Fibroblast of villous mesenchyme (primary cell): Measurements from ENCODE around the gene EDEM3. TPM values are rescaled to one million over a fixed set of nuclear protein-coding genes. Genes with fewer than 3 reads are reported as not detected.
"Not testable (repeated sequence)": the region's sequence is repeated elsewhere in the genome, so short reads cannot be mapped to it uniquely, and the experiment has no call there.

Experiments
- DNase-seq: peaks from one replicate; pipeline ENCODE4 v3.0.0-alpha.2; 2010; ENCODE audit warnings: low read depth
- H3K4me3 ChIP-seq: 2 replicates; pipeline ENCODE4 v1.5.1; 2011; ENCODE audit warnings: low read depth, mild to moderate bottlenecking, low read length
- total RNA-seq: library from RNA; depleted of rRNA; stranded (reverse); fragments of >200 nt; gene quantifications from 2 replicates; pipeline ENCODE4 v1.2.3, GENCODE V29; 2012
- TF ChIP-seq, protein P1 (sequence below): IDR thresholded peaks from 2 replicates; pipeline ENCODE4 v1.5.1; 2012; ENCODE audit warnings: low read depth, mild to moderate bottlenecking, low read length; ENCODE audit not compliant: insufficient read depth

The EDEM3 gene
- total RNA-seq, 1 donor = 57.9 TPM

DNA sequence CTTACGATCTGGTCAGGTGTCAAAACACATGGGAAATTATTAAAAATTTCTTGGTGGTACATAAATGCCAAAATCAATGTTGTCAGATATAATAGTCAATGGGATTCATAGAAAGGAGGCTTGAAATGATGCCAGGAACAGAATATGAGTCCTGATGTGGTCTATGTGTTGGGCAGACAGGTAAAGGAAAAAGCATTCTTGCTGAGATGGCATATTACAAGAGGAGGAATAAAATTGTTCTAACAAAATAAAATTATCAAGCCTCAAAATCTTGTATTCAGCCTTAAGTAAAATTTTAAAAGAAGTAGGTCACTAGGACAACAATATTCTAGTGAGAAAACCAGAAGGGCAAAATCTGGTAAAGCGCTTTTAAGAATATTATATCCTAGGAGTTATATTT, 30.9 kb upstream of the EDEM3 start:
- TF ChIP-seq, protein P1, sequence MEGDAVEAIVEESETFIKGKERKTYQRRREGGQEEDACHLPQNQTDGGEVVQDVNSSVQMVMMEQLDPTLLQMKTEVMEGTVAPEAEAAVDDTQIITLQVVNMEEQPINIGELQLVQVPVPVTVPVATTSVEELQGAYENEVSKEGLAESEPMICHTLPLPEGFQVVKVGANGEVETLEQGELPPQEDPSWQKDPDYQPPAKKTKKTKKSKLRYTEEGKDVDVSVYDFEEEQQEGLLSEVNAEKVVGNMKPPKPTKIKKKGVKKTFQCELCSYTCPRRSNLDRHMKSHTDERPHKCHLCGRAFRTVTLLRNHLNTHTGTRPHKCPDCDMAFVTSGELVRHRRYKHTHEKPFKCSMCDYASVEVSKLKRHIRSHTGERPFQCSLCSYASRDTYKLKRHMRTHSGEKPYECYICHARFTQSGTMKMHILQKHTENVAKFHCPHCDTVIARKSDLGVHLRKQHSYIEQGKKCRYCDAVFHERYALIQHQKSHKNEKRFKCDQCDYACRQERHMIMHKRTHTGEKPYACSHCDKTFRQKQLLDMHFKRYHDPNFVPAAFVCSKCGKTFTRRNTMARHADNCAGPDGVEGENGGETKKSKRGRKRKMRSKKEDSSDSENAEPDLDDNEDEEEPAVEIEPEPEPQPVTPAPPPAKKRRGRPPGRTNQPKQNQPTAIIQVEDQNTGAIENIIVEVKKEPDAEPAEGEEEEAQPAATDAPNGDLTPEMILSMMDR = no peak
- no peak overlapping the region for H3K4me3 ChIP-seq
- no peak for DNase-seq

DNA sequence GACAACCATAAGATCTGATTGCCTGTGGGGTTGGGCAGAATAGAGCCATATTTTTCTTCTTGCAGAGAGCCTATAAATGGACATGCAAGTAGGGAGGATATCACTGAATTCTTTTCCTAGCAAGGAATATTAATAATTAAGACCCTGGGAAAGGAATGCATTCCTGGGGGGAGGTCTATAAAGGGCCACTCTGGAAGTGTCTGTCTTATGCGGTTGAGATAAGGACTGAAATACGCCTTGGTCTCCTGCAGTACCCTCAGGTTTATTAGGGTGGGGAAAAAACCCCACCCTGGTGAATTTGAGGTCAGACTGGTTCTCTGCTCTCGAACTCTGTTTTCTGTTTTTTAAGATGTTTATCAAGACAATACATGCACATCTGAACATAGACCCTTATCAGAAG, 29.1 kb upstream of the EDEM3 start:
- DNase-seq, H3K4me3 ChIP-seq: not testable (repeated sequence)

- no peak overlapping the region for H3K4me3 ChIP-seq
- DNase-seq = no peak
- TF ChIP-seq, protein P1 = no peak
These were observed 27.3 kb upstream of the EDEM3 start for GRCh38 chr1:184781941-184782340.

DNA sequence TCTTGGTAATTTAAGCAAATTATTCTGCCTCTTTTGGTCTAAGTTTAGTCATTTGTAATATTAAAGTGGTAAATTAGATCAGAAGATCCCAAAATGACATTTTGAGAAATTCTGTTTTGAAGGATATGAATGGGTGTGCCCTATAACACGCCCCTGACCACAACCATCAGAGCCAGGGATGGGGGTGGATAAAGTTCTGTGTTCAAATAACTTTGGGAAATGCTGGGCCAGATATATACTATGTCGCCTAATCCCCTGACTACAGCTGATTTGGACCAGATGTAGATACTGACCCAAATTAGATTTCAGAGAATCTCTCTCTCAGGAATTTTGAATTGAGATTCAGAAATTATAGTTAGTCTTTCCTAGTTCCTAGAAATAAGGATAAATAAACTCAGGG, 21.2 kb upstream of the EDEM3 start:
- no peak overlapping the region for H3K4me3 ChIP-seq
- no peak for DNase-seq
- TF ChIP-seq, protein P1 = no peak

DNA sequence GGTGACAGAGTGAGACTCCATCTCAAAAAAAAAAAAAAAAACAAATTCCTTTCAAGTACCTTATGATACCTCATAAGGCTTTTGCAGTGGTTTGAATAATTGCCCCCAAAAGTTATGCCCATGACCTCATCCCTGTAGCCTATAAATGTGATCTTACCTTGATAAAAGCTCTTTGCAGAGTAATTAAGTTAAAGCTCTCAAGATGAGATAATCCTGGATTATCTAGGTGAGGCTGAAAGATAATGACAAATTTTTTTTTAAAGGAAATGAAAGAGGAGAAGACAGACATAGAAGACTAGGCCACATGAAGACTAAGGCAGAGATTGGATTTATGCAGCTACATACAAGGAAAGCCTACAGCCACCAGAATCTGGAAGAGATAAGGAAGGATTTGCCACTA, 20.7 kb upstream of the EDEM3 start:
- no peak for DNase-seq
- no peak overlapping the region for H3K4me3 ChIP-seq
- TF ChIP-seq, protein P1 = no peak

DNA sequence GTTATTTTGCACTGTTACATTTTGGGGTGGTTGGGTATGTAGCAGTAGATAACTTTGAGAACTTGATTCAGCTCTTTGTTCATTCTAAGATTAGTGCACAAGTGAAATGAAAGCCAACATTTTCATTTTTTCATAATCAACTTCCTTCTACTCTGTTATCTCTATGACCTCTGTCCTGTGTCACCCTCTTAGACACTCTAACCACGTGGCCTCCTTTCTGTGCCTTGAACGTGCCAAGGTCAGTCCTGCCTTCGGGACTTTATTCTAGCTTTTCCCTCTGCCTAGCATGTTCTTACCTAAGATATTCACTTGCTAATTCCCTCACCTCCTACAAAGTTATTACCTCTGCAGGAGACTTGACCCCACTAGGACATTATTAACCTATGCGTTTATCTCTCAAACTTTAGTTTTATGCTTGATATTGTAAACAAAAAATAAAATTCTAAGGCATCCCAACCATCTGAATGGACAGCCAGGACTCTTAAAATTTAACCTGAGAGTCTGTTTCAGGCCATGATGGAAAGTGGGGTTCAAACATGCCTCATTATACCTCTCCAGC, 19.2 kb upstream of the EDEM3 start:
- DNase-seq = no peak
- H3K4me3 ChIP-seq = no peak overlapping the region
- TF ChIP-seq, protein P1 = no peak

GRCh38 chr1:184771190-184771691, 16.6 kb upstream of the EDEM3 start:
- H3K4me3 ChIP-seq = no peak overlapping the region
- DNase-seq = no peak
- TF ChIP-seq, protein P1 = no peak
